OCI-LY3 (cell line): ENCODE data around the gene DAB1.

Experiments
- H2AFZ ChIP-seq: fragments of 200-600, 300-600 bp; shearing (Covaris generic); 2 replicates; pipeline ENCODE4 v1.6.0; 2014; ENCODE audit warnings: antibody characterized with exemption, low read depth, low read length
- H3K27ac ChIP-seq: fragments of 200-600, 300-600 bp; sonication (generic); 2 replicates; pipeline ENCODE4 v1.5.1; 2014; ENCODE audit warnings: mild to moderate bottlenecking, low read length, moderate library complexity, mixed read lengths
- H3K27me3 ChIP-seq: fragments of 200-600, 300-600 bp; sonication (generic); 2 replicates; pipeline ENCODE4 v1.6.1; 2014; ENCODE audit warnings: low read depth, low read length, mixed read lengths
- H3K36me3 ChIP-seq: fragments of 200-600, 300-600 bp; sonication (generic); replicated peaks from 2 replicates; pipeline ENCODE3; 2014; ENCODE audit warnings: low read depth, low read length, mixed read lengths
- H3K4me1 ChIP-seq: fragments of 300-600, 200-600 bp; sonication (generic); 2 replicates; pipeline ENCODE4 v1.6.1; 2014; ENCODE audit warnings: low read length, mixed read lengths
- H3K4me2 ChIP-seq: fragments of 200-600, 300-600 bp; sonication (generic); 2 replicates; pipeline ENCODE4 v1.6.1; 2014; ENCODE audit warnings: low read length, mixed read lengths
- H3K4me3 ChIP-seq: fragments of 300-600, 200-600 bp; sonication (generic); 2 replicates; pipeline ENCODE4 v1.5.1; 2014; ENCODE audit warnings: antibody characterized with exemption, mild to moderate bottlenecking, low read length, moderate library complexity
- H3K79me2 ChIP-seq: fragments of 300-600, 200-600 bp; shearing (Covaris generic); 2 replicates; pipeline ENCODE4 v1.6.1; 2014; ENCODE audit warnings: mild to moderate bottlenecking, low read length, mixed read lengths
- H3K9ac ChIP-seq: fragments of 300-600, 200-600 bp; shearing (Covaris generic); 2 replicates; pipeline ENCODE4 v1.6.0; 2014; ENCODE audit warnings: mild to moderate bottlenecking, low read length, moderate library complexity
- H3K9me3 ChIP-seq: fragments of 200-600, 300-600 bp; shearing (Covaris generic); 2 replicates; pipeline ENCODE4 v1.6.1; 2014; ENCODE audit warnings: low read length, mixed read lengths; ENCODE audit not compliant: insufficient read depth
- H4K20me1 ChIP-seq: fragments of 200-600, 300-600 bp; sonication (generic); 2 replicates; pipeline ENCODE4 v1.6.1; 2016; ENCODE audit warnings: low read length, mixed read lengths; ENCODE audit not compliant: insufficient read depth
- CTCF ChIP-seq: fragments of 200-600, 300-600 bp; sonication (generic); IDR thresholded peaks from 2 replicates; pipeline ENCODE4 v1.5.1; 2014; ENCODE audit warnings: antibody characterized with exemption, low read length, low read depth
- EZH2phosphoT487 ChIP-seq: fragments of 200-600 bp; shearing (Covaris generic); IDR thresholded peaks from 2 replicates; pipeline ENCODE4 v1.6.1; 2018; ENCODE audit warnings: antibody characterized with exemption, mixed run types, low read depth

Gene DAB1

GRCh38 chr1:56977910-56978309 is 445.9 kb downstream of the DAB1 start:
- Histone ChIP-seq H3K79me2 (no peaks in the 10 kb centered on the region), H3K4me1 (no peaks in the 10 kb centered on the region), H3K27me3 (0 out of 2 replicates have a peak, but pooled peaks cover 4% of the 10 kb centered on the region), H4K20me1 (no peaks in the 10 kb centered on the region), H3K9ac (no peak overlapping the region), H3K4me3 (no peak overlapping the region), H3K4me2 (no peak overlapping the region), H3K27ac (no peak overlapping the region), H2AFZ (no peak overlapping the region), H3K9me3 (no peaks in the 10 kb centered on the region), H3K36me3 (no peaks in the 10 kb centered on the region)
- TF ChIP-seq EZH2phosphoT487 = no peak
- TF ChIP-seq CTCF = no peak

DNA sequence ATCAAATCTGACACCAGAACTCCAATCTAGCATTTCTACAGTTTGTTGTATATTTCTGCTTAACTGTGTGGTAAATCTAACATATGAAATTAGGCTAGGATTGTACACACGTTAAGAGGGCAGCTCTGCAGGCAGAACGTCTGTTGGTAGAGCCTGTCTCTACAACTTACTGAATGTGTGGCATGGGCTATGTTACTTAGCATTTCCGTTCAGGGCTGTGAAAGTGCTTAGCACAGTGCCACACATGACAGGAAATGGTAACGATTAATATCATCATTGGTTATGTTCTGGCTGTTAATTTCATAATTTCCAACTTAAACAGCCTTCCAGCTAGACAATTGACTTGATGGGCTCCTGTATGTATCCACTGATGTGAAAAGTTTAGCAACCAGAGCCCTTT is 448.4 kb downstream of the DAB1 start:
- Histone ChIP-seq H2AFZ (no peak overlapping the region), H3K36me3 (no peaks in the 10 kb centered on the region), H3K4me1 (no peaks in the 10 kb centered on the region), H3K9me3 (no peaks in the 10 kb centered on the region), H3K27me3 (no peaks in the 10 kb centered on the region), H3K4me3 (no peak overlapping the region), H3K4me2 (no peak overlapping the region), H3K9ac (no peak overlapping the region), H3K27ac (no peak overlapping the region), H4K20me1 (no peaks in the 10 kb centered on the region), H3K79me2 (no peaks in the 10 kb centered on the region)
- no peak for TF ChIP-seq CTCF
- TF ChIP-seq EZH2phosphoT487 = no peak

DNA sequence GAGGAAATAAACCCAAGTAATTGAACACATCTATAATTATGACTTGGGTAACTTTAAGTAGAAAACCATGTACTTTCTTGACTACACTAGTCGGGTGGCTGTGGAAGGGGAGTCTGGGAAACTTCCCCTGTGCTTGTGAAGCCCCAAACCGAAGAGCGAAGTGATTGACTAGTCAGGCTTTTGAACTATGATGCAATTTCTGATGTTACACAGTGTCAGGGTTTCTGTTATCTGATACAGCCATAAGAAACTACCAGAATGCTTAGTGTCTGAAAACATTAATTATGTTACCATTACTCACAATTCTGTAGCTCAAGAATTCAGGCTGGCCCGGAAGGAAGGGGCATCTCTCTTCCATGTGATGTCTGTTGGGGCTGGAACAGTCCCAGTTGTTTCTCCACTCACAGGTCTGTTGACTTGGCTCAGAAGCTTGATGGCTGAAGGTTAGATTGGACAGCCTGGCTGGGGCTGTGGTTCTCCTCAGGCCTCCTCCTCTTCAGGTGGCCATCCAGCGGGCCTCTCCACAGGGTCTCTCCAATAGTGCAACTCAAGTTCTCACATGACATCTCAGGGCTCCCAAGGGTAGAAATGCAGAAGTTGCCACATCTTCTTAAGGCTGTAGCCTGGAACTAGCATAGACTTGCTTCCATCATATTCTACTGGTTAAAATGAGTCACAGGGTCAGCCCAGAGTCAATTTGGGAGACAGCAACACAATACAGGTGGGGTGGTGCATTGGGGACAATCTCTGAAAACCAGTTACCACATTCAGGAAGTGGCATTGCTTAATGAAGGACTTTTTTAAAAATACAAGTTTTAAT is 449.7 kb downstream of the DAB1 start:
- no peaks in the 10 kb centered on the region for H4K20me1 ChIP-seq

More for the DNA sequence above, 449.7 kb downstream of the DAB1 start:
- Histone ChIP-seq H3K4me1 (no peaks in the 10 kb centered on the region), H3K9ac (no peak overlapping the region), H3K9me3 (no peaks in the 10 kb centered on the region), H3K79me2 (no peaks in the 10 kb centered on the region), H3K4me3 (no peak overlapping the region), H3K27me3 (no peaks in the 10 kb centered on the region), H3K27ac (no peak overlapping the region), H3K4me2 (no peak overlapping the region), H2AFZ (no peak overlapping the region), H3K36me3 (no peaks in the 10 kb centered on the region)
- TF ChIP-seq CTCF = no peak
- TF ChIP-seq EZH2phosphoT487 = no peak
